ENCODE data around the gene ALKBH6.
"Not testable (repeated sequence)": the region's sequence is repeated elsewhere in the genome, so short reads cannot be mapped to it uniquely, and the experiment has no call there.

ALKBH6 gene
- long read RNA-seq, donor 1, transcript ALKBH6-202 (7 exons, 973 nt) = major isoform, 5 of 9 reads
- long read RNA-seq, donor 1, partial matches to known transcripts = 0 of 9 reads
- long read RNA-seq, donor 1, other reads (novel, unspliced or antisense) = 0 of 9 reads
- long read RNA-seq, donor 2, partial matches to known transcripts = 0 of 3 reads
- long read RNA-seq, donor 2, other reads (novel, unspliced or antisense) = 0 of 3 reads
- long read RNA-seq, donor 3, partial matches to known transcripts = 0 of 3 reads
- long read RNA-seq, donor 3, other reads (novel, unspliced or antisense) = 0 of 3 reads
- long read RNA-seq, donor 4, partial matches to known transcripts = 0 of 4 reads
- long read RNA-seq, donor 4, other reads (novel, unspliced or antisense) = 0 of 4 reads
- long read RNA-seq, donor 5, partial matches to known transcripts = 0 of 2 reads
- long read RNA-seq, donor 5, other reads (novel, unspliced or antisense) = 0 of 2 reads
- long read RNA-seq, donor 6, partial matches to known transcripts = 0 of 7 reads
- long read RNA-seq, donor 6, other reads (novel, unspliced or antisense) = 0 of 7 reads
- long read RNA-seq, donor 7 = 0 reads
- long read RNA-seq, donor 8, transcript ALKBH6-202 (7 exons, 973 nt) = major isoform, 9 of 9 reads
- long read RNA-seq, donor 8, partial matches to known transcripts = 0 of 9 reads
- long read RNA-seq, donor 8, other reads (novel, unspliced or antisense) = 0 of 9 reads

GRCh38 chr19:36014012-36014924, at the start of gene ALKBH6:
ALKBH6 (minus strand) TSS chr19:36014213; CDS start chr19:36013397, 816 bp downstream.
- DNase-seq = peak; percentile 83

GRCh38 chr19:36061367-36061766, 47.4 kb upstream of the ALKBH6 start:
- DNase-seq = no peak

- no peak for DNase-seq
Measured at GRCh38 chr19:36060430-36060829, 46.4 kb upstream of the ALKBH6 start.

- no peak for DNase-seq
Measured at GRCh38 chr19:36059180-36059910, 45.3 kb upstream of the ALKBH6 start.

- no peak for DNase-seq
Measured at GRCh38 chr19:36058481-36059179, 44.6 kb upstream of the ALKBH6 start.

- DNase-seq = peak; percentile 99
Measured at GRCh38 chr19:36054733-36055686, 41.0 kb upstream of the ALKBH6 start, which contains the start of gene WDR62. WDR62 (plus strand) TSS chr19:36054897; CDS start chr19:36054972, 75 bp downstream.

GRCh38 chr19:36054119-36054732, 40.2 kb upstream of the ALKBH6 start, which contains the start of gene THAP8:
THAP8 (minus strand) TSS chr19:36054285; CDS start chr19:36054217, 68 bp downstream.
- peak; percentile 100 for DNase-seq

- DNase-seq = no peak
Measured at GRCh38 chr19:36051637-36052036, 37.6 kb upstream of the ALKBH6 start.

GRCh38 chr19:36051236-36051635, 37.2 kb upstream of the ALKBH6 start:
- DNase-seq = no peak

GRCh38 chr19:36049080-36049698, 35.2 kb upstream of the ALKBH6 start:
- DNase-seq = no peak

- DNase-seq = no peak
Measured at GRCh38 chr19:36047835-36048234, 33.8 kb upstream of the ALKBH6 start.

- no peak for DNase-seq
Measured at GRCh38 chr19:36046443-36047050, 32.5 kb upstream of the ALKBH6 start.

GRCh38 chr19:36043952-36044351, 29.9 kb upstream of the ALKBH6 start:
- no peak for DNase-seq

- DNase-seq = no peak
Measured at GRCh38 chr19:36041831-36042230, 27.8 kb upstream of the ALKBH6 start.

- DNase-seq = not testable (repeated sequence)
Measured at GRCh38 chr19:36041092-36041491, 27.1 kb upstream of the ALKBH6 start.

GRCh38 chr19:36040495-36040894, 26.5 kb upstream of the ALKBH6 start:
- no peak for DNase-seq

- DNase-seq = peak; percentile 62
Measured at GRCh38 chr19:36032251-36033104, 18.5 kb upstream of the ALKBH6 start, which contains the start of gene CLIP3. CLIP3 (minus strand) TSS chr19:36032873; CDS start chr19:36032357, 516 bp downstream.
